Stimulated activated CD8-positive, alpha-beta memory T cell treated with anti-CD3 and anti-CD28 coated beads, Interleukin-2, amount 100 ng/mL, for 1 hour (primary cell): Measurements from ENCODE around the gene GMEB2.
"Not testable (repeated sequence)": the region's sequence is repeated elsewhere in the genome, so short reads cannot be mapped to it uniquely, and the experiment has no call there.

ENCODE experiments used
- DNase-seq, 2 donors: peaks; one replicate each; pipeline ENCODE4 v3.0.0-alpha.2; 2020; ENCODE audit warnings: low read depth in 2 of 2

The GMEB2 gene

DNA sequence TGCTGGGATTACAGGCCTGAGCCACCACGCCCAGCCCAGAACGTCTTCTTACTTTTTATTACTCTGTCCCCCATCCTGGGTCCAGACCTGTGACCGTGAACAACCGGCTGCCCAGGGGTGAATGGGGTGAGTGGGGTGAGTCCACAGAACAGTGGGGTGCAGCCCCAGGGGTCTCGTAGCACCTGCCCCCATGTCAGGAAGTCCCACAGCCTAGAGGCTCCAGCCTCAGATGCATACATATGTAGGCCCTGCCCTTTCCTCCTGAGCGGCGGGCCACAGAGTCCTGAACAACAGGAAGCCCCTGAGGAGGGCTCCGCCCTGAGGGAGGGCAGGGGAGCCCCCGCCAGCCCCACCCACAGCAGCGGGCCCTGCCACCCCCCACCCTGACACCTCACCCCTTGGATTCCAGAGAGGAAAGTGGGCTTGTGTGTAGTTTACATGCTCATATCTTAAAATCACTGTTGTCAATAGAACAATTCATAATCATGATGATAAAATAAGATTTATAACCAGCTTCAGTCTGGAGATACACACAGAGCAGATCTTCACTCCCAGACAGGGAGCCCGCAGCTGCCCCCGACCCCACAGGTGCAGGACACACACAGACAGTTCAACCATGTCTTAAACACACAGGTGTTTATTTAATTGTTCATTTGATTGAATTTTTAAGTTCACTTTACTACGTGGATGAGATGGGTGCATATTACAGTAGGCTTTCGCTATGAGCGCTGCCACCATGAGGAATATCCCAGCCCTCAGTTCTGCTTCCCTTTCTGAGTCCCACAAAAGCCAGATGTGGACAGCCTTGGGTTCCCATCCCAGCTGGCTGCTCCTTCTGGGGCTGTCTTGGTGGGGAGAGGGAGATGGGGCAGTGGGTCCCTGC, 12.4 kb upstream of the GMEB2 start:
- DNase-seq, result peak; percentile 51 to 56

DNA sequence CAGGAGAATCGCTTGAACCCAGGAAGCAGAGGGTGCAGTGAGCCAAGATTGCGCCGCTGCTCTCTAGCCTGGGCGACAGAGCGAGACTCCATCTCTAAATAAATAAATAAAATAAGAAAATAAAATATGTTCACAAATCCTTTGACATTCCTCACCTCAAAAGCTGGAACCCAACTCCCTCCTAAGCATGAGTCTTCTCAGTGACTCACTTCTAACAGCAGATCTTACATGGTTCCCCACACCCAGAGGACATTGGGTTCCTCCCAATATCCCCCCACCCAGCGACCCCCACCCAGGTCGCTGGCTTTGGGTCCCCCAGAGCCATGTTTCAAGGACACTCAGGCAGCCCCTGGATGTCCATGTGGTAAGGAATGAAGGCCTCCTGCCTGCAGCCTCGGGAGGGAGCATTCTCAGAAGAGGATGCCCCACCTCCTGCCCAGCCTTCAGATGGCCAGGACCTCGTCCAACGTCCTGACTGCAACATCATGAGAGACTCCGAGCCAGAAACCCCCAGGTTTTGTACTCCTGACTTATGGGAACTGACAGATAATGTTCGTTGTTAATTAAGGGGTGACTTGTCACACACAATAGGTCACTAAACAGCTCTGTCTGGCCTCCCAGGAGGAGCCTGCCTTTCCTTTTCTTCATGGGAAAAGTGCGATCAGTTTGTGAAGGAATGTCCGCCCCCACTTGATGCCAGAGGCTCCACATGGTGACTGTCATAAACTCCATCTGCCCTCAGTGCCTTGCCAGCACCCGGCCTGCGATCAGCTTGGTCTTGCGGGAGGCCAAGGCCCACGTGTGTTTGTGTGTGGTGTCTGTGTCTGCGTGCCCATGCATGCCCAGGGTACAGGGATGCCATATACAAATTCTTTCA, 10.1 kb upstream of the GMEB2 start:
- DNase-seq, result no peak

- DNase-seq, result peak; percentile 54 to 59
These were observed 8.7 kb upstream of the GMEB2 start for GRCh38 chr20:63635431-63636141.

GRCh38 chr20:63633732-63634131, 6.8 kb upstream of the GMEB2 start:
- no peak for DNase-seq

GRCh38 chr20:63631426-63631825, 4.5 kb upstream of the GMEB2 start:
- not testable (repeated sequence) for DNase-seq

DNA sequence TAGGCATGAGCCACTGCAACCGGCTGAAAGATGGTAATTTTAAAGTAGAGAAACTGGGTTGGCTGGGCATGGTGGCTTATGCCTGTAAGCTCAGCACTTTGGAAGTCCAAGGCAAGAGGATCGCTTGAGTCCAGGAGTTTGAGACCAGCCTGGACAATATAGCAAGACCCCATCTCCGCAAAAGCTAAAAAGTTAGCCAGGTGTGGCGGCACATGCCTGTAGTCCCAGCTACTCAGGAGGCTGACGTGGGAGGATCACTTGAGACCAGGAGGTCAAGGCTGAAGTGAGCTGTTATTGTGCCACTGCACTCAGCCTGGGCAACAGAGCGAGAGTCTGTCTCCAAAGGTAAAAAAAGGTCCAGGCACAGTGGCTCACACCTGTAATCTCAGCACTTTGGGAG, 4.1 kb upstream of the GMEB2 start:
- not testable (repeated sequence) for DNase-seq

GRCh38 chr20:63628246-63628975, 1.5 kb upstream of the GMEB2 start:
- DNase-seq, result peak in 1 of 2 donors; percentile 30

DNA sequence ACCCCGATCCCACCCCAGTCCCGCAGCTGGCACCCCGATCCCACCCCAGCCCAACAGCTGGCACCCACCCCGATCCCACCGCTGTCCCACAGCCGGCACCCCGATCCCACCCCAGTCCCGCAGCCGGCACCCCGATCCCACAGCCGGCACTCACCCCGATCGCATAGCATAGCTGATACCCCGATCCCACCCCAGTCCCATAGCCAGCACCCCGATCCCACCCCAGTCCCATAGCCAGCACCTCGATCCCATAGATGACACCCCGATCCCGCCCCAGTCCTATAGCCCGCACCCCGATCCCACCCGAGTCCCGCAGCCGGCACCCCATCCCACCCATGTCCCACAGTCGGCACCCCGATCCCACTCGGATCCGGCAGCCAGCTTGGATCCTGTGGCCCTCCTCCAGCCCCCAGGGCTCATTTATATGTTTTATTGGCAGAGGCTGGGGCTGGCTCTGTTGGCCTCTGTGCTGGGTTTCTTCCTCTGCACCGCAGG, 897 bp upstream of the GMEB2 start:
- no peak for DNase-seq

GRCh38 chr20:63627129-63627750, 339 bp upstream of the GMEB2 start:
- peak; percentile 88 to 92 for DNase-seq

DNA sequence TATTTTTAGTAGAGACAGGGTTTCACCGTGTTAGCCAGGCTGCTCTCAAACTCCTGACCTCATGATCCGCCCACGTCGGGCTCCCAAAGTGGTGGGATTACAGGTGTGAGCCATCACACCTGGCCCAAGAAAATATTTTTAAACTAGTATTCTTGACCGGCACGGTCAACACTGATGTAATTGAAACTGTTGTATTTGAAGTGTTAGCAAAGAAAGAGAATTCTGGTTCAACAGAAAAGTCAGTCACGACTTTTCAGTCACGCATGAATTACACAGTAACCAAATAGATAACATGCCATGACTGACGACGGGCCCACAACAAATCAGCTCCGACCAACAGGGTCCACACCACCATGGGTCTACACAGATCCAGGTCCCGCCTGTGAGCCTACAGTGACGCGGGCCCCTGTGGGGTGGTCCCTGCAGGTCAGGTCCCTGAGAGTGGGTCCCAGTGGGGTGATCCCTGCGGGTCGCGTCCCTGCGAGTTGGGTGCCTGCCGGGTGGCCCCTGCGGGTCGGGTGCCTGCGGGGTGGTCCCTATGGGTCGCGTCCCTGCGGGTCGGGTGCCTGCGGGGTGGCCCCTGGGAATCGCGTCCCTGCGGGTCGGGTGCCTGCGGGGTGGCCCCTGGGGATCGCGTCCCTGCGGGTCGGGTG, 1.0 kb downstream of the GMEB2 start:
- no peak for DNase-seq

- no peak for DNase-seq
These were observed 2.4 kb downstream of the GMEB2 start for GRCh38 chr20:63624486-63624885.

- no peak for DNase-seq
These were observed 4.2 kb downstream of the GMEB2 start for GRCh38 chr20:63622732-63623131.

DNA sequence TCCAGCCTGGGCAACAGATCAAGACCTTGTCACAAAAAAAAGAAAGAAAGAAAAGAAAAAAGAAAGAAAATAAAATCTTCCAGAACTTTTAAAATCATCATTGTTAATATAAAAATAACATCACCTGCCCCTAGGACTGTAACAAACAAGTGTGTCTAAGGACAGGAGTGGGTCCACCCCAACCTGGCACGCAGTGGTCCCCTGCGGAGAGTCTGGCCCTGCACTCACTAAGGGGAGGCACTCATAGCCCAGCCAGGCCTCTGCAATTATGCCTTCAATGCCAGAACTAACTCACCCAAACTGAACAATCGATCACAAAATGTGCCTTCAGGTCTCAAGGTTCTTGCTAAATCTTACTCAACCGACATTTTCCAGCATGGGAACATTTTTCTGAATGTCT, 4.8 kb downstream of the GMEB2 start:
- DNase-seq, result no peak

DNA sequence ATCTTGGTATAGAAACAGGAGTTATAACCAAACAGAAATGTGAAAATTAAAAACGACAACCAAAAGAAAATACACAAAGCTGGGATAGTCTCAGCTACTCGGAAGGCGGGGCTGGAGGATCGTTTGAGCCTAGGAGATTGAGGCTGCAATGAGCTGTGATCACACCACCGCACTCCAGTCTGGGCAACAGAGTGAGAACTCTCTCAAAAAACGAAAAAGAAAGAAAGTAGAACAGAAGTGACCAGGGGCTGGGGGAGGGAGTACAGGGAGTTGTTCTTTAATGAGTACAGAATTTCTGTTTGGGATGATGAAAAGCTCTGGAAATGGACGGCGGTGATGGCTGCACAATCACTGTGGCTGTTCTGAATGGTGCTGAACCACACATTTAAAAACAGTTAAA, 5.9 kb downstream of the GMEB2 start:
- DNase-seq, result no peak

- no peak for DNase-seq
These were observed 7.4 kb downstream of the GMEB2 start for GRCh38 chr20:63619505-63619904.

DNA sequence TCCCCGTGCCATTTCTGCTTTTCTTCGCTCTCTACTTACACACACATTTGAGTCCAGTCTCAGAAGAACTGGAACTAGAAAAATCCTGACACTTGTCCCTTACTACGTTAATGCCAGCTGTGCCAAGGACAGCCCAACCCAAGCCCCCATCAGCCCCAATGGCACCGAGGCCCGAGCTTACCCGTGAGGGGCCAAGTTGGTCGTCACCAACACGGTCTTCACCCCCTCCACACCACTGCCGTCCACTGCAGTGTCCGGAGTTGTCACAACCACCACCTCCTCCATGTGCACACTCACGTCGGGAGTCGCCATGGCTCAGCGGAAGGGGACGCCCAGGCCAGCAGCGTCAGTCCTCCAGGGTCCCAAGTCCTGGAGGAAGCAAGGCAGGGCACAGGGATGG, 7.8 kb downstream of the GMEB2 start:
- no peak for DNase-seq

- no peak for DNase-seq
These were observed 8.5 kb downstream of the GMEB2 start for GRCh38 chr20:63618291-63618980.

- no peak for DNase-seq
These were observed 9.0 kb downstream of the GMEB2 start for GRCh38 chr20:63617876-63618265.

GRCh38 chr20:63617092-63617875, 9.6 kb downstream of the GMEB2 start:
- no peak for DNase-seq
